ENCODE results near the gene TASOR2.

Gene TASOR2

GRCh38 chr10:5658871-5659618 lies 25.6 kb upstream of the TASOR2 start:
- Histone ChIP-seq H3K4me3 (ENCODE audit: low read depth in 1 of 2, low read length in 2 of 2) (no peak overlapping the region), H3K4me1 (ENCODE audit: insufficient read depth, low read length) (no peaks in the 10 kb centered on the region), H3K9ac (ENCODE audit: low read length) (no peak overlapping the region), H3K9me3 (ENCODE audit: low read length) (no peaks in the 10 kb centered on the region), H3K27me3 (ENCODE audit: control insufficient read depth in 1 of 2, insufficient read depth in 2 of 2, low read length in 2 of 2) (no peaks in the 10 kb centered on the region), H3K36me3 (ENCODE audit: insufficient read depth, low read length) (no peaks in the 10 kb centered on the region), H3K27ac (ENCODE audit: low read depth, low read length) (no peak overlapping the region)

- Histone ChIP-seq H3K36me3 (ENCODE audit: insufficient read depth, low read length) (no peaks in the 10 kb centered on the region), H3K27me3 (ENCODE audit: control insufficient read depth in 1 of 2, insufficient read depth in 2 of 2, low read length in 2 of 2) (no peaks in the 10 kb centered on the region), H3K4me1 (ENCODE audit: insufficient read depth, low read length) (peaks cover under 1% of the 10 kb centered on the region), H3K4me3 (ENCODE audit: low read depth in 1 of 2, low read length in 2 of 2) (no peak overlapping the region), H3K9me3 (ENCODE audit: low read length) (no peaks in the 10 kb centered on the region), H3K9ac (ENCODE audit: low read length) (no peak overlapping the region), H3K27ac (ENCODE audit: low read depth, low read length) (no peak overlapping the region)
These were observed 24.7 kb upstream of the TASOR2 start for GRCh38 chr10:5659702-5660528.

- no peaks in the 10 kb centered on the region for H3K9me3 ChIP-seq (ENCODE audit: low read length)
- no peaks in the 10 kb centered on the region for H3K36me3 ChIP-seq (ENCODE audit: insufficient read depth, low read length)
- H3K9ac ChIP-seq (ENCODE audit: low read length): no peak overlapping the region
- peaks cover 8% of the 10 kb centered on the region for H3K4me1 ChIP-seq (ENCODE audit: insufficient read depth, low read length)
- no peak overlapping the region for H3K27ac ChIP-seq (ENCODE audit: low read depth, low read length)
- H3K4me3 ChIP-seq (ENCODE audit: low read depth in 1 of 2, low read length in 2 of 2): no peak overlapping the region
- H3K27me3 ChIP-seq (ENCODE audit: control insufficient read depth in 1 of 2, insufficient read depth in 2 of 2, low read length in 2 of 2): no peaks in the 10 kb centered on the region
These were observed 23.6 kb upstream of the TASOR2 start for GRCh38 chr10:5661043-5661442.

GRCh38 chr10:5662708-5663579 lies 21.7 kb upstream of the TASOR2 start:
- Histone ChIP-seq H3K27ac (ENCODE audit: low read depth, low read length) (no peak overlapping the region), H3K4me3 (ENCODE audit: low read depth in 1 of 2, low read length in 2 of 2) (no peak overlapping the region), H3K4me1 (ENCODE audit: insufficient read depth, low read length) (peaks cover 15% of the 10 kb centered on the region), H3K9me3 (ENCODE audit: low read length) (no peaks in the 10 kb centered on the region), H3K27me3 (ENCODE audit: control insufficient read depth in 1 of 2, insufficient read depth in 2 of 2, low read length in 2 of 2) (no peaks in the 10 kb centered on the region), H3K9ac (ENCODE audit: low read length) (no peak overlapping the region), H3K36me3 (ENCODE audit: insufficient read depth, low read length) (no peaks in the 10 kb centered on the region)

GRCh38 chr10:5663692-5664427 lies 20.8 kb upstream of the TASOR2 start:
- Histone ChIP-seq H3K27ac (ENCODE audit: low read depth, low read length) (no peak overlapping the region), H3K27me3 (ENCODE audit: control insufficient read depth in 1 of 2, insufficient read depth in 2 of 2, low read length in 2 of 2) (no peaks in the 10 kb centered on the region), H3K36me3 (ENCODE audit: insufficient read depth, low read length) (no peaks in the 10 kb centered on the region), H3K9ac (ENCODE audit: low read length) (no peak overlapping the region), H3K4me1 (ENCODE audit: insufficient read depth, low read length) (peaks cover 15% of the 10 kb centered on the region), H3K9me3 (ENCODE audit: low read length) (no peaks in the 10 kb centered on the region), H3K4me3 (ENCODE audit: low read depth in 1 of 2, low read length in 2 of 2) (no peak overlapping the region)

- peaks cover 15% of the 10 kb centered on the region for H3K4me1 ChIP-seq (ENCODE audit: insufficient read depth, low read length)
- H3K27me3 ChIP-seq (ENCODE audit: control insufficient read depth in 1 of 2, insufficient read depth in 2 of 2, low read length in 2 of 2): no peaks in the 10 kb centered on the region
- no peaks in the 10 kb centered on the region for H3K36me3 ChIP-seq (ENCODE audit: insufficient read depth, low read length)
- H3K4me3 ChIP-seq (ENCODE audit: low read depth in 1 of 2, low read length in 2 of 2): peak overlapping the region; percentile 38 to 71
- H3K27ac ChIP-seq (ENCODE audit: low read depth, low read length): peak overlapping the region; percentile 62
- no peaks in the 10 kb centered on the region for H3K9me3 ChIP-seq (ENCODE audit: low read length)
- no peak overlapping the region for H3K9ac ChIP-seq (ENCODE audit: low read length)
These were observed 19.1 kb upstream of the TASOR2 start for GRCh38 chr10:5665373-5666007.

- peaks cover 15% of the 10 kb centered on the region for H3K4me1 ChIP-seq (ENCODE audit: insufficient read depth, low read length)
- peak within 1 kb of the TSS; percentile 62 for H3K27ac ChIP-seq (ENCODE audit: low read depth, low read length)
- no peaks in the 10 kb centered on the region for H3K27me3 ChIP-seq (ENCODE audit: control insufficient read depth in 1 of 2, insufficient read depth in 2 of 2, low read length in 2 of 2)
- H3K4me3 ChIP-seq (ENCODE audit: low read depth in 1 of 2, low read length in 2 of 2): peak within 1 kb of the TSS; percentile 38 to 85
- no peaks in the 10 kb centered on the region for H3K36me3 ChIP-seq (ENCODE audit: insufficient read depth, low read length)
- H3K9ac ChIP-seq (ENCODE audit: low read length): no peak within 1 kb of the TSS
- no peaks in the 10 kb centered on the region for H3K9me3 ChIP-seq (ENCODE audit: low read length)
These were observed 18.4 kb upstream of the TASOR2 start, which contains the start of gene ASB13 for GRCh38 chr10:5666008-5666840. ASB13 (minus strand) TSS chr10:5666595; CDS start chr10:5666551, 44 bp downstream.

GRCh38 chr10:5666841-5667630 lies 17.6 kb upstream of the TASOR2 start:
- Histone ChIP-seq H3K4me1 (ENCODE audit: insufficient read depth, low read length) (peaks cover 15% of the 10 kb centered on the region), H3K9ac (ENCODE audit: low read length) (no peak overlapping the region), H3K36me3 (ENCODE audit: insufficient read depth, low read length) (no peaks in the 10 kb centered on the region), H3K27ac (ENCODE audit: low read depth, low read length) (no peak overlapping the region), H3K27me3 (ENCODE audit: control insufficient read depth in 1 of 2, insufficient read depth in 2 of 2, low read length in 2 of 2) (no peaks in the 10 kb centered on the region), H3K4me3 (ENCODE audit: low read depth in 1 of 2, low read length in 2 of 2) (peak overlapping the region; percentile 38 to 85), H3K9me3 (ENCODE audit: low read length) (no peaks in the 10 kb centered on the region)

GRCh38 chr10:5668429-5668828 lies 16.2 kb upstream of the TASOR2 start:
- Histone ChIP-seq H3K4me1 (ENCODE audit: insufficient read depth, low read length) (peaks cover 15% of the 10 kb centered on the region), H3K4me3 (ENCODE audit: low read depth in 1 of 2, low read length in 2 of 2) (no peak overlapping the region), H3K27ac (ENCODE audit: low read depth, low read length) (no peak overlapping the region), H3K9ac (ENCODE audit: low read length) (no peak overlapping the region), H3K36me3 (ENCODE audit: insufficient read depth, low read length) (no peaks in the 10 kb centered on the region), H3K27me3 (ENCODE audit: control insufficient read depth in 1 of 2, insufficient read depth in 2 of 2, low read length in 2 of 2) (no peaks in the 10 kb centered on the region), H3K9me3 (ENCODE audit: low read length) (no peaks in the 10 kb centered on the region)
